Prostate gland (tissue), 2 donors: ENCODE results near the gene MMP10.

ENCODE experiments used
- CTCF ChIP-seq, 4 experiments: fragments of 200-600 bp in 2 of 4; fragments of 450-650 bp in 2 of 4; sonication (generic) in 2 of 4; IDR thresholded peaks; 1 replicate in 3 of 4; 2 replicates in 1 of 4; pipeline ENCODE4 v1.5.1; 2016 to 2019; ENCODE audit warnings: antibody characterized with exemption in 4 of 4, mild to moderate bottlenecking in 2 of 4, moderate library complexity in 2 of 4
- POLR2A ChIP-seq: fragments of 450-650 bp; IDR thresholded peaks from one replicate; pipeline ENCODE4 v1.6.1; 2016; ENCODE audit warnings: antibody characterized with exemption, mild to moderate bottlenecking
- POLR2AphosphoS5 ChIP-seq: sonication (generic); formaldehyde crosslinking; IDR thresholded peaks from one replicate; pipeline ENCODE4 v1.6.1; 2017; ENCODE audit warnings: antibody characterized with exemption

- TF ChIP-seq CTCF (IDR thresholded peaks at IDR 0.05) (no peak), POLR2A (no peak), POLR2AphosphoS5 (no peak)
Observed at GRCh38 chr11:102799681-102800340, 19.4 kb upstream of the MMP10 start.
